Ascending aorta (tissue), 2 donors: Measurements from ENCODE around the gene DACT1. TPM values are rescaled to one million over a fixed set of nuclear protein-coding genes. Genes with fewer than 3 reads are reported as not detected.

Experiments
- DNase-seq, 2 donors: peaks; one replicate each; pipeline ENCODE4 v3.0.0-alpha.2; 2019; ENCODE audit warnings: low spot score in 2 of 2
- H3K27ac ChIP-seq, 2 donors: fragments of 200-600 bp; sonication (generic); one replicate each; pipeline ENCODE4 v1.5.1; 2016 to 2017; ENCODE audit warnings: mild to moderate bottlenecking in 1 of 2
- H3K27me3 ChIP-seq: fragments of 200-600 bp; sonication (generic); one replicate; pipeline ENCODE4 v1.5.1; 2017
- H3K36me3 ChIP-seq, 2 donors: fragments of 200-600 bp; sonication (generic); one replicate each; pipeline ENCODE4 v1.5.1; 2016
- H3K4me1 ChIP-seq, 2 donors: fragments of 200-600 bp; sonication (generic); one replicate each; pipeline ENCODE4 v1.5.1; 2016 to 2017; ENCODE audit warnings: mild to moderate bottlenecking in 1 of 2
- H3K4me3 ChIP-seq, 2 donors: fragments of 200-600 bp; sonication (generic); one replicate each; pipeline ENCODE4 v1.5.1; 2016 to 2017; ENCODE audit warnings: mild to moderate bottlenecking in 1 of 2
- H3K9me3 ChIP-seq, 2 donors: fragments of 200-600 bp; sonication (generic); one replicate each; pipeline ENCODE4 v1.5.1; 2016
- intact Hi-C: fragments of 100-400 bp; cut with DNase I; formaldehyde crosslinking; loops from one replicate; pipeline ENCODE4 v1.15.1; 2023
- total RNA-seq: library from RNA; depleted of rRNA; stranded (reverse); fragments of >200 nt; gene quantifications from one replicate; pipeline ENCODE4 v1.1.0, GENCODE V29; 2016
- TF ChIP-seq, protein P1 (sequence below), 3 experiments: fragments of 200-600 bp in 2 of 3; fragments of 450-650 bp in 1 of 3; sonication (generic) in 2 of 3; IDR thresholded peaks; one replicate each; pipeline ENCODE4 v1.5.1; 2016 to 2019; ENCODE audit warnings: antibody characterized with exemption in 3 of 3, mild to moderate bottlenecking in 1 of 3, moderate library complexity in 1 of 3

The DACT1 gene
- total RNA-seq, 1 donor from 2014 or later, result 46.0 TPM

GRCh38 chr14:58598804-58599525, 38.8 kb upstream of the DACT1 start:
- Histone ChIP-seq H3K9me3 (no peaks in the 10 kb centered on the region), H3K36me3 (no peaks in the 10 kb centered on the region), H3K4me1 (no peaks in the 10 kb centered on the region), H3K27me3 (no peaks in the 10 kb centered on the region), H3K4me3 (no peak overlapping the region), H3K27ac (no peak overlapping the region)
- TF ChIP-seq, protein P1, sequence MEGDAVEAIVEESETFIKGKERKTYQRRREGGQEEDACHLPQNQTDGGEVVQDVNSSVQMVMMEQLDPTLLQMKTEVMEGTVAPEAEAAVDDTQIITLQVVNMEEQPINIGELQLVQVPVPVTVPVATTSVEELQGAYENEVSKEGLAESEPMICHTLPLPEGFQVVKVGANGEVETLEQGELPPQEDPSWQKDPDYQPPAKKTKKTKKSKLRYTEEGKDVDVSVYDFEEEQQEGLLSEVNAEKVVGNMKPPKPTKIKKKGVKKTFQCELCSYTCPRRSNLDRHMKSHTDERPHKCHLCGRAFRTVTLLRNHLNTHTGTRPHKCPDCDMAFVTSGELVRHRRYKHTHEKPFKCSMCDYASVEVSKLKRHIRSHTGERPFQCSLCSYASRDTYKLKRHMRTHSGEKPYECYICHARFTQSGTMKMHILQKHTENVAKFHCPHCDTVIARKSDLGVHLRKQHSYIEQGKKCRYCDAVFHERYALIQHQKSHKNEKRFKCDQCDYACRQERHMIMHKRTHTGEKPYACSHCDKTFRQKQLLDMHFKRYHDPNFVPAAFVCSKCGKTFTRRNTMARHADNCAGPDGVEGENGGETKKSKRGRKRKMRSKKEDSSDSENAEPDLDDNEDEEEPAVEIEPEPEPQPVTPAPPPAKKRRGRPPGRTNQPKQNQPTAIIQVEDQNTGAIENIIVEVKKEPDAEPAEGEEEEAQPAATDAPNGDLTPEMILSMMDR (IDR thresholded peaks at IDR 0.05), result no peak
- no peak for DNase-seq
- intact Hi-C loops, result no loop called here

- TF ChIP-seq, protein P1 (IDR thresholded peaks at IDR 0.05), result no peak
- Histone ChIP-seq H3K27me3 (no peaks in the 10 kb centered on the region), H3K9me3 (no peaks in the 10 kb centered on the region), H3K4me3 (no peak overlapping the region), H3K36me3 (no peaks in the 10 kb centered on the region), H3K27ac (no peak overlapping the region), H3K4me1 (no peaks in the 10 kb centered on the region)
- intact Hi-C loops, result no loop called here
- DNase-seq, result no peak
Measured at GRCh38 chr14:58599707-58600106, 38.1 kb upstream of the DACT1 start.

- intact Hi-C loops, result no loop called here
- no peaks in the 10 kb centered on the region for H3K36me3 ChIP-seq
- DNase-seq, result no peak
- no peak overlapping the region for H3K27ac ChIP-seq
- TF ChIP-seq, protein P1 (IDR thresholded peaks at IDR 0.05), result no peak
- no peak overlapping the region for H3K4me3 ChIP-seq
- no peaks in the 10 kb centered on the region for H3K4me1 ChIP-seq
- H3K9me3 ChIP-seq, result no peaks in the 10 kb centered on the region
- no peaks in the 10 kb centered on the region for H3K27me3 ChIP-seq
Measured at GRCh38 chr14:58605465-58605864, 32.3 kb upstream of the DACT1 start.

DNA sequence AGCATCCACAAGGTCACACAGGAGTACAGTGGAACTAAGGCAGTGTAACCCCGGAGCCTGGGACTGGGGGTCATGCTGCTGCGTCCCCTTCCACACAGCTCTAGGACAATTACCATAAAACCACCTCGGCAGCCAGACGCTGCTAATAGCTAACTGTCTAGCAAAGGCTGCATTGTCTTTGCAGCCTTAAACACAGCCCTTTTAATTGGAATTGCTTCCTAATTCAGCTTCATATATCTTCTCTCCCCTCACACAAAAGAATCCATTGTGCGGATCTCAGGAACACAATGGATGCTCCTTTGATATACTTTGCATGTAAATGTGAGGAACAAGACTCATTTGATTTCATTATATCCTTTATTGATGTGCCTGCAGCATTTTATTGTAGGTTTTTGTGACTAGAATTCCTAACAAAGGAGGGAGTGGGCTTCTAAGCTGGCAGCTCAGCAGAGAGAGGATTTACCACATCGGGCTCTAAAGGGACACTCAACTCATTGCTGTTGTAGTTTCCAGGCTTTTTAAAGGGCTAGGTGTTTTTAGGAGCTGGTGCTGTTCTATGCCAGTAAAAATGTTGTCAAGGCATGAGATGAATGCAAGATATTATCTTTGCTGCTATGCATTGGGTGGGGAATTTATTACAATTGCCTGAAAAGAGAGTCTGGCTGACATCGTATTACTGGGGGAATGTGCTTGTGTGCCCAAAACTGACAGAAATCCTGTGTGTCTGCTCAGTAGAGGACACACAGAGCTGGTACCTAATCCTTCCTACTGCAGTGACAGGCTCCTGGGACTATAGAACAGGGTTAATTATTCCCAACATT, 30.4 kb upstream of the DACT1 start:
- H3K4me1 ChIP-seq, result no peaks in the 10 kb centered on the region
- intact Hi-C loops, result no loop called here
- no peaks in the 10 kb centered on the region for H3K9me3 ChIP-seq
- TF ChIP-seq, protein P1 (IDR thresholded peaks at IDR 0.05), result no peak
- no peak for DNase-seq
- no peak overlapping the region for H3K27ac ChIP-seq
- no peaks in the 10 kb centered on the region for H3K36me3 ChIP-seq
- no peak overlapping the region for H3K4me3 ChIP-seq
- no peaks in the 10 kb centered on the region for H3K27me3 ChIP-seq

GRCh38 chr14:58607952-58608317, 29.8 kb upstream of the DACT1 start:
- TF ChIP-seq, protein P1 (IDR thresholded peaks at IDR 0.05), result no peak
- no peak for DNase-seq
- Histone ChIP-seq H3K4me1 (no peaks in the 10 kb centered on the region), H3K4me3 (no peak overlapping the region), H3K27me3 (no peaks in the 10 kb centered on the region), H3K9me3 (no peaks in the 10 kb centered on the region), H3K27ac (no peak overlapping the region), H3K36me3 (no peaks in the 10 kb centered on the region)
- intact Hi-C loops, result no loop called here
